ENCODE results near the gene ZNF48.

DNA sequence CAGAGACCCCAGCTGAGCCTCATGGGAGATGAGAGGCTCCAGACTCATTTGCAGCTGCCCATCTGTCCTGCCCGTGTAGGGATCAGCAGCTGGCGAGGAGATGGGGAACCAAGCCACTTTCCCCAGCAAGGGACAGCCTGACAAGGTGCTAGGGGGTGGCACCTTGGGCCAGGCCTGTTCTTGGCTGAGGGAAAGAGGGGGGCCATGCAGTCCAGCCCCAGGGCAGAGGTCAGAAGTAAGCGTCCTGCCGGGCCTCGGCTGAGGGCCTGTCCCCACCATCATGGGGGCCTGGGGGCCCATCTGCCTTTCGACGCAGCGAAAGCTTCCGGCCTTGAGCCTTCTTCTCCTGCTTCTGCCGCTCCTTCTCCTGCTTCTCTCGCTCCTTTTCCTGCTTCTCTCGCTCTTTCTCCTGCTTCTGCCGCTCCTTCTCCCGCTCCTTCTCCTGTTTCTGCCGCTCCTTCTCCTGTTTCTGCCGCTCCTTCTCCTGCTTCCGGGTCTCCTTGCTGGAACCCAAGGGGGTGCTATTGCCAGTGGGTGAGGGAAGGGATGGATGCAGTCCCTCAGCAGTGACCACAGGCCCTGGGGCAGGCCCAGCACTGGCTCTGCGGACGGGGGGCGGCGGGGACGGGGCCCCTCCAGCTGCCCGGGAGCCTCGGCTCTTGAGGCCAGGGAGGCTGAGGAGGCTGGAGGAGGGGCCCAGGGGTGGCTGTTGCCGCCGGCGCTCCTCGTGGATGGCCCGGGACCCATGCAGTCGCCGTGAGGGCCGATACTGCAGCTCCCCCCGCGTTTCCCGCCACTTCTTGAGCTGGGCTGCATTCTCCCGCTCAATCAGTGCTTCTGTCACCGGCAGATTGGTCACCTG, 37.3 kb upstream of the ZNF48 start:
- TF ChIP-seq, protein P1, sequence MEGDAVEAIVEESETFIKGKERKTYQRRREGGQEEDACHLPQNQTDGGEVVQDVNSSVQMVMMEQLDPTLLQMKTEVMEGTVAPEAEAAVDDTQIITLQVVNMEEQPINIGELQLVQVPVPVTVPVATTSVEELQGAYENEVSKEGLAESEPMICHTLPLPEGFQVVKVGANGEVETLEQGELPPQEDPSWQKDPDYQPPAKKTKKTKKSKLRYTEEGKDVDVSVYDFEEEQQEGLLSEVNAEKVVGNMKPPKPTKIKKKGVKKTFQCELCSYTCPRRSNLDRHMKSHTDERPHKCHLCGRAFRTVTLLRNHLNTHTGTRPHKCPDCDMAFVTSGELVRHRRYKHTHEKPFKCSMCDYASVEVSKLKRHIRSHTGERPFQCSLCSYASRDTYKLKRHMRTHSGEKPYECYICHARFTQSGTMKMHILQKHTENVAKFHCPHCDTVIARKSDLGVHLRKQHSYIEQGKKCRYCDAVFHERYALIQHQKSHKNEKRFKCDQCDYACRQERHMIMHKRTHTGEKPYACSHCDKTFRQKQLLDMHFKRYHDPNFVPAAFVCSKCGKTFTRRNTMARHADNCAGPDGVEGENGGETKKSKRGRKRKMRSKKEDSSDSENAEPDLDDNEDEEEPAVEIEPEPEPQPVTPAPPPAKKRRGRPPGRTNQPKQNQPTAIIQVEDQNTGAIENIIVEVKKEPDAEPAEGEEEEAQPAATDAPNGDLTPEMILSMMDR (IDR thresholded peaks at IDR 0.05), result no peak
- TF ChIP-seq POLR2A (IDR thresholded peaks at IDR 0.05) (no peak), EP300 (IDR thresholded peaks at IDR 0.05) (no peak)
